ENCODE measurements around the gene SCP2.
A peak's percentile ranks its signal among the peaks of the same experiment; 100 is the strongest.
"Not testable (repeated sequence)": the region's sequence is repeated elsewhere in the genome, so short reads cannot be mapped to it uniquely, and the experiment has no call there.

SCP2 gene

GRCh38 chr1:52917156-52917555 lies 9.9 kb upstream of the SCP2 start:
- DNase-seq, result no peak

GRCh38 chr1:52917581-52917980 lies 9.5 kb upstream of the SCP2 start:
- no peak for DNase-seq

- DNase-seq, result no peak
These were observed 8.9 kb upstream of the SCP2 start for GRCh38 chr1:52918201-52918600.

- DNase-seq, result no peak
These were observed 7.9 kb upstream of the SCP2 start for GRCh38 chr1:52919051-52919722.

GRCh38 chr1:52919723-52920483 lies 7.2 kb upstream of the SCP2 start:
- no peak for DNase-seq

GRCh38 chr1:52920791-52921291 lies 6.2 kb upstream of the SCP2 start:
- no peak for DNase-seq

- peak; percentile 59 for DNase-seq
These were observed 1.5 kb upstream of the SCP2 start for GRCh38 chr1:52925571-52926005.

- no peak for DNase-seq
These were observed 238 bp upstream of the SCP2 start for GRCh38 chr1:52926864-52927211.

GRCh38 chr1:52928015-52928404 lies 934 bp downstream of the SCP2 start:
- DNase-seq, result peak; percentile 47

- no peak for DNase-seq
These were observed 1.9 kb downstream of the SCP2 start for GRCh38 chr1:52929019-52929418.

- no peak for DNase-seq
These were observed 10.5 kb downstream of the SCP2 start for GRCh38 chr1:52937433-52938182.

- no peak for DNase-seq
These were observed 11.0 kb downstream of the SCP2 start for GRCh38 chr1:52938183-52938451.

- DNase-seq, result no peak
These were observed 16.9 kb downstream of the SCP2 start for GRCh38 chr1:52943876-52944416.

- no peak for DNase-seq
These were observed 17.5 kb downstream of the SCP2 start for GRCh38 chr1:52944566-52944965.

GRCh38 chr1:52947490-52947889 lies 20.4 kb downstream of the SCP2 start:
- DNase-seq, result no peak

- DNase-seq, result not testable (repeated sequence)
These were observed 22.5 kb downstream of the SCP2 start for GRCh38 chr1:52949602-52950001.

GRCh38 chr1:52952112-52952511 lies 25.0 kb downstream of the SCP2 start:
- DNase-seq, result no peak

GRCh38 chr1:52955129-52955970 lies 28.3 kb downstream of the SCP2 start:
- DNase-seq, result no peak

GRCh38 chr1:52963101-52963500 lies 36.0 kb downstream of the SCP2 start:
- DNase-seq, result no peak

GRCh38 chr1:52967666-52968065 lies 40.6 kb downstream of the SCP2 start:
- no peak for DNase-seq

- not testable (repeated sequence) for DNase-seq
These were observed 42.2 kb downstream of the SCP2 start for GRCh38 chr1:52969234-52969633.

GRCh38 chr1:52970149-52970548 lies 43.1 kb downstream of the SCP2 start:
- DNase-seq, result peak; percentile 43

- no peak for DNase-seq
These were observed 46.8 kb downstream of the SCP2 start for GRCh38 chr1:52973841-52974240.

All from NCI-H82 (cell line).